ENCODE results near the gene TKT. TPM values are rescaled to one million over a fixed set of nuclear protein-coding genes. Genes with fewer than 3 reads are reported as not detected.

The TKT gene
- total RNA-seq, 2 donors from 2014 or later: 96.6 to 208 TPM

DNA sequence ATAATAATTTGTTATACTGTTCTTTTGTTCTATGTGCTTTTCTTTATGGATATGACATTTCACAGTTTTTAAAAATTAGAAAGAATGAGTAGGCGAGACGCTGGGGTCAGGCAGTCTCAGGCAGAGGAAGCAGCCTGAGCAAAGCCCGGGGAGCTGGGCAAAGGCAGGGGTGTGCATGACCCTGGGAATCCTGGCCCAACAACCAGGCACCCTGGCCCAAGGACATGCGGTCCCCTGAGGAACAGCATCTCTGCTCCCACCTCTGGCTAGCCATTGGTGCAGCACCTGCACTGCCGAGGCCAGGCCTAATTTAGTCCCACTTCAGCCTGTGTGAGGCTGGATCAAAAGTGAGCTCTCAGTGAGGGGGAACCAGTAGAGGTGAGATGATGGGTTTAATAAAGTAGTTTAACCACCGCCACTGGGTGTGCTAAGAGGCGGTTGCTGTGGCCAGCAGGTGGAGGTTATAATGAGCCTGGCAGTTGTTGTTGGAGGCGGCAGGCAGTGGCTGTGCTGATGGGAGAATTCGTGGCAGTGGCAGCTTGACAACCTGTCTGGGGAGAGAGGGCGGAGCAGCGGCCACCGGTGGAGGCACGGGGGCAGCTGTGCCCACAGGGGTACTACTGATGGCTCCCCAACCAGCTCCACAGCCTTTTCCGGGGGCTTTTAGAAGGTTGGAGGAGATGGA is 53.3 kb downstream of the TKT start:
- ATAC-seq: no peak
- no peak for DNase-seq
- H3K4me3 ChIP-seq: no peak overlapping the region
- H3K27ac ChIP-seq: no peak overlapping the region
- no peaks in the 10 kb centered on the region for H3K27me3 ChIP-seq
- intact Hi-C loops (cut with DNase I): no loop called here
- H3K9me3 ChIP-seq: no peaks in the 10 kb centered on the region
- TF ChIP-seq, protein P1, sequence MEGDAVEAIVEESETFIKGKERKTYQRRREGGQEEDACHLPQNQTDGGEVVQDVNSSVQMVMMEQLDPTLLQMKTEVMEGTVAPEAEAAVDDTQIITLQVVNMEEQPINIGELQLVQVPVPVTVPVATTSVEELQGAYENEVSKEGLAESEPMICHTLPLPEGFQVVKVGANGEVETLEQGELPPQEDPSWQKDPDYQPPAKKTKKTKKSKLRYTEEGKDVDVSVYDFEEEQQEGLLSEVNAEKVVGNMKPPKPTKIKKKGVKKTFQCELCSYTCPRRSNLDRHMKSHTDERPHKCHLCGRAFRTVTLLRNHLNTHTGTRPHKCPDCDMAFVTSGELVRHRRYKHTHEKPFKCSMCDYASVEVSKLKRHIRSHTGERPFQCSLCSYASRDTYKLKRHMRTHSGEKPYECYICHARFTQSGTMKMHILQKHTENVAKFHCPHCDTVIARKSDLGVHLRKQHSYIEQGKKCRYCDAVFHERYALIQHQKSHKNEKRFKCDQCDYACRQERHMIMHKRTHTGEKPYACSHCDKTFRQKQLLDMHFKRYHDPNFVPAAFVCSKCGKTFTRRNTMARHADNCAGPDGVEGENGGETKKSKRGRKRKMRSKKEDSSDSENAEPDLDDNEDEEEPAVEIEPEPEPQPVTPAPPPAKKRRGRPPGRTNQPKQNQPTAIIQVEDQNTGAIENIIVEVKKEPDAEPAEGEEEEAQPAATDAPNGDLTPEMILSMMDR (IDR thresholded peaks at IDR 0.05): no peak
- no peak for TF ChIP-seq POLR2A (IDR thresholded peaks at IDR 0.05)
- no peaks in the 10 kb centered on the region for H3K4me1 ChIP-seq
- 64 to 77% methylated on average over 13 to 14 of the region's 14 CpGs for WGBS, 2 donors
- H3K36me3 ChIP-seq (replicated peaks in 1 of 2; ENCODE audit: insufficient read depth in 1 of 2, low read depth in 2 of 2): no peaks in the 10 kb centered on the region

GRCh38 chr3:53200501-53201498 is 55.0 kb downstream of the TKT start:
- 79 to 82% methylated on average over 16 to 19 of the region's 19 CpGs for WGBS, 2 donors
- ATAC-seq (no peak), DNase-seq (no peak)
- no peaks in the 10 kb centered on the region for H3K9me3 ChIP-seq
- peaks cover 2% of the 10 kb centered on the region for H3K4me1 ChIP-seq
- no peak overlapping the region for H3K4me3 ChIP-seq
- intact Hi-C loops (cut with DNase I): no loop called here
- no peak overlapping the region for H3K27ac ChIP-seq
- no peaks in the 10 kb centered on the region for H3K36me3 ChIP-seq (replicated peaks in 1 of 2; ENCODE audit: insufficient read depth in 1 of 2, low read depth in 2 of 2)
- no peaks in the 10 kb centered on the region for H3K27me3 ChIP-seq
- TF ChIP-seq POLR2A (IDR thresholded peaks at IDR 0.05): no peak
- TF ChIP-seq, protein P1 (IDR thresholded peaks at IDR 0.05): no peak

- Histone ChIP-seq H3K4me1 (peaks cover 5% of the 10 kb centered on the region), H3K27me3 (no peaks in the 10 kb centered on the region), H3K36me3 (replicated peaks in 1 of 2; ENCODE audit: insufficient read depth in 1 of 2, low read depth in 2 of 2) (no peaks in the 10 kb centered on the region), H3K27ac (no peak overlapping the region), H3K9me3 (no peaks in the 10 kb centered on the region), H3K4me3 (no peak overlapping the region)
- no peak for TF ChIP-seq POLR2A (IDR thresholded peaks at IDR 0.05)
- TF ChIP-seq, protein P1 (IDR thresholded peaks at IDR 0.05): no peak
- DNase-seq: no peak
- intact Hi-C loops (cut with DNase I): loop anchor here (5.0 kb wide), 1 partner anchor 88 kb away; no protein-coding TSS in a partner anchor
- 50 to 60% methylated on average over 3 of the region's 3 CpGs for WGBS, 2 donors
- no peak for ATAC-seq
Observed at GRCh38 chr3:53199834-53200233, 56.0 kb downstream of the TKT start.

- no peak overlapping the region for H3K4me3 ChIP-seq
- no peaks in the 10 kb centered on the region for H3K36me3 ChIP-seq (replicated peaks in 1 of 2; ENCODE audit: insufficient read depth in 1 of 2, low read depth in 2 of 2)
- intact Hi-C loops (cut with DNase I): loop anchor here (5.0 kb wide), 1 partner anchor 87 kb away; no protein-coding TSS in a partner anchor
- H3K27me3 ChIP-seq: no peaks in the 10 kb centered on the region
- peaks cover 5% of the 10 kb centered on the region for H3K4me1 ChIP-seq
- no peaks in the 10 kb centered on the region for H3K9me3 ChIP-seq
- WGBS, 2 donors: 72 to 79% methylated on average over 7 of the region's 7 CpGs
- TF ChIP-seq POLR2A (IDR thresholded peaks at IDR 0.05): no peak
- TF ChIP-seq, protein P1 (IDR thresholded peaks at IDR 0.05): no peak
- ATAC-seq: no peak
- H3K27ac ChIP-seq: no peak overlapping the region
- no peak for DNase-seq
Observed at GRCh38 chr3:53198996-53199395, 56.8 kb downstream of the TKT start.
